Type B pancreatic cell (in vitro differentiated cells): ENCODE results near the gene RIF1. TPM values are rescaled to one million over a fixed set of nuclear protein-coding genes. Genes with fewer than 3 reads are reported as not detected.
A peak's percentile ranks its signal among the peaks of the same experiment; 100 is the strongest.

Source experiments
- DNase-seq: peaks from one replicate; pipeline ENCODE4 v3.0.0; 2021; ENCODE audit warnings: mixed read lengths; ENCODE audit not compliant: unreplicated experiment; ENCODE audit errors: extremely low spot score
- H3K27ac Mint-ChIP-seq: 2 replicates; pipeline ENCODE4 v1.8.0; 2021; ENCODE audit warnings: mild to moderate bottlenecking, mixed read lengths
- H3K27me3 Mint-ChIP-seq: 2 replicates; pipeline ENCODE4 v1.8.0; 2021; ENCODE audit warnings: mixed read lengths
- H3K36me3 Mint-ChIP-seq: 2 replicates; pipeline ENCODE4 v1.8.0; 2021; ENCODE audit warnings: mixed read lengths
- H3K4me1 Mint-ChIP-seq: one replicate; pipeline ENCODE4 v1.8.0; 2021; ENCODE audit warnings: mixed read lengths; ENCODE audit not compliant: unreplicated experiment
- H3K4me3 Mint-ChIP-seq: 2 replicates; pipeline ENCODE4 v1.8.0; 2021; ENCODE audit warnings: mild to moderate bottlenecking, mixed read lengths
- H3K9me3 Mint-ChIP-seq: 2 replicates; pipeline ENCODE4 v1.8.0; 2021; ENCODE audit warnings: mixed read lengths
- total RNA-seq: library from RNA; stranded (reverse); gene quantifications from 2 replicates; pipeline ENCODE4 v1.2.1, GENCODE V29; 2021; ENCODE audit warnings: low replicate concordance
- TF ChIP-seq, protein P1 (sequence below): fragments of 200-600 bp; sonication (generic); conservative IDR thresholded peaks from 2 replicates; pipeline ENCODE4 v1.5.0; 2021; ENCODE audit warnings: antibody characterized with exemption, mild to moderate bottlenecking

RIF1 gene
- total RNA-seq, 1 donor from 2014 or later: 48.7 TPM

- TF ChIP-seq, protein P1, sequence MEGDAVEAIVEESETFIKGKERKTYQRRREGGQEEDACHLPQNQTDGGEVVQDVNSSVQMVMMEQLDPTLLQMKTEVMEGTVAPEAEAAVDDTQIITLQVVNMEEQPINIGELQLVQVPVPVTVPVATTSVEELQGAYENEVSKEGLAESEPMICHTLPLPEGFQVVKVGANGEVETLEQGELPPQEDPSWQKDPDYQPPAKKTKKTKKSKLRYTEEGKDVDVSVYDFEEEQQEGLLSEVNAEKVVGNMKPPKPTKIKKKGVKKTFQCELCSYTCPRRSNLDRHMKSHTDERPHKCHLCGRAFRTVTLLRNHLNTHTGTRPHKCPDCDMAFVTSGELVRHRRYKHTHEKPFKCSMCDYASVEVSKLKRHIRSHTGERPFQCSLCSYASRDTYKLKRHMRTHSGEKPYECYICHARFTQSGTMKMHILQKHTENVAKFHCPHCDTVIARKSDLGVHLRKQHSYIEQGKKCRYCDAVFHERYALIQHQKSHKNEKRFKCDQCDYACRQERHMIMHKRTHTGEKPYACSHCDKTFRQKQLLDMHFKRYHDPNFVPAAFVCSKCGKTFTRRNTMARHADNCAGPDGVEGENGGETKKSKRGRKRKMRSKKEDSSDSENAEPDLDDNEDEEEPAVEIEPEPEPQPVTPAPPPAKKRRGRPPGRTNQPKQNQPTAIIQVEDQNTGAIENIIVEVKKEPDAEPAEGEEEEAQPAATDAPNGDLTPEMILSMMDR: no peak
- Mint-ChIP-seq H3K27ac (no peak overlapping the region), H3K27me3 (no peaks in the 10 kb centered on the region), H3K9me3 (no peaks in the 10 kb centered on the region), H3K36me3 (no peaks in the 10 kb centered on the region), H3K4me3 (no peak overlapping the region), H3K4me1 (no peaks in the 10 kb centered on the region)
- DNase-seq: no peak
Observed at GRCh38 chr2:151374436-151374835, 35.3 kb upstream of the RIF1 start.

GRCh38 chr2:151379169-151379568, 30.5 kb upstream of the RIF1 start:
- H3K4me3 Mint-ChIP-seq: no peak overlapping the region
- no peak overlapping the region for H3K27ac Mint-ChIP-seq
- no peaks in the 10 kb centered on the region for H3K9me3 Mint-ChIP-seq
- no peaks in the 10 kb centered on the region for H3K4me1 Mint-ChIP-seq
- no peaks in the 10 kb centered on the region for H3K27me3 Mint-ChIP-seq
- DNase-seq: no peak
- TF ChIP-seq, protein P1: no peak
- no peaks in the 10 kb centered on the region for H3K36me3 Mint-ChIP-seq

GRCh38 chr2:151380580-151381235, 29.0 kb upstream of the RIF1 start:
- H3K9me3 Mint-ChIP-seq: no peaks in the 10 kb centered on the region
- no peak overlapping the region for H3K4me3 Mint-ChIP-seq
- DNase-seq: no peak
- H3K4me1 Mint-ChIP-seq: no peaks in the 10 kb centered on the region
- TF ChIP-seq, protein P1: no peak
- H3K27ac Mint-ChIP-seq: no peak overlapping the region
- H3K27me3 Mint-ChIP-seq: no peaks in the 10 kb centered on the region
- no peaks in the 10 kb centered on the region for H3K36me3 Mint-ChIP-seq

DNA sequence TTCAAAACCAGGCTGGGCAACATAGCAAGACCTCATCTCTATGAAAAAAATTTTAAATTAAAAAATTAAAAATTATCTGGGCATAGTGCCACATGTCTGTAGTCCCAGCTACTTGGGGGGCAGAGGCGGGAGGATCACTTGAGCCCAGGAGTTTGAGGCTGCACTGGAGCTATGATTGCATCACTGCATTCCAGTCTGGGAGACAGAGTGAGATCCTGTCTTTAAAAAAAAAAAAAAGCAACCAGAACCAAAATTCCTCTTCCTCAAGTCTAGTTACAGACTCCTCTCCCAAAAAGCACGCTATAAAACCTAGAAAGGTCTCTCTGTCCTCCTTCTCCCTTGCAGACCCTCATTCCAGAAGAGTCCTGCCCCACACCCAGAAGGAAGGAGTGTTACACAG, 28.4 kb upstream of the RIF1 start:
- Mint-ChIP-seq H3K27ac (peak overlapping the region; percentile 85), H3K4me1 (no peaks in the 10 kb centered on the region), H3K4me3 (no peak overlapping the region), H3K9me3 (no peaks in the 10 kb centered on the region), H3K27me3 (no peaks in the 10 kb centered on the region), H3K36me3 (no peaks in the 10 kb centered on the region)
- TF ChIP-seq, protein P1: no peak
- no peak for DNase-seq

GRCh38 chr2:151388011-151388410, 21.7 kb upstream of the RIF1 start:
- Mint-ChIP-seq H3K36me3 (no peaks in the 10 kb centered on the region), H3K4me1 (no peaks in the 10 kb centered on the region), H3K27me3 (no peaks in the 10 kb centered on the region), H3K27ac (no peak overlapping the region), H3K4me3 (no peak overlapping the region), H3K9me3 (no peaks in the 10 kb centered on the region)
- TF ChIP-seq, protein P1: no peak
- DNase-seq: no peak
